ENCODE results near the gene PARN.

PARN gene

DNA sequence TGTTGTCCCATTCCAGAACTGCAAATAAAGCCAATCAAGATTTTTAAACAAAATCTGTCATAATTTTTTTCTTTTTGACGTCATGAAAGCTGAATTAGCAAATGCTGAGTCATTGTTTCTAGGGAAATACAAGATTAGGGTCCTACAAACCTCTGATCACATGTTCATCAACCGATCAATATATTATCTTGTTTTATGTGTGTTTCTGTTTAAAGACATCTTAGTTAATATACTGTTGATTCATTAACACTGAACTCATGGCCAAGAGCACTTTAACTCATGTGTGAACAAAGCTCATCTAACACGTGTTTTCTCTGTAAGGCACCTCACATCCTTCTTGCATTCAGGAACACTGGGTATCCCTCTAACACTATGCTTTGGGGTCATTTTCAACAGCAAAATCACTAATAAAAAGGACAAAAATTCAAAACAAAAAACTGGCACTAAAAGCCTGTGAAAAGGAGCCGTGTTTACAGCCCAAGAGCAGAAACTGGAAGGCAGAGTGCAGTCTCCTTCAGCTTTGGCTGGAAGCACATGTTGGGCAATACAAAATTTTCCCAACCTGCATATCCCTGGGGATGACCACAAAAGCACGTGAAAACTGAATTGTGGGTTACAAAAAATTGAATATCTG, 102.5 kb downstream of the PARN start:
- no peak for DNase-seq

GRCh38 chr16:14525596-14525995, 104.5 kb downstream of the PARN start:
- no peak for DNase-seq

DNA sequence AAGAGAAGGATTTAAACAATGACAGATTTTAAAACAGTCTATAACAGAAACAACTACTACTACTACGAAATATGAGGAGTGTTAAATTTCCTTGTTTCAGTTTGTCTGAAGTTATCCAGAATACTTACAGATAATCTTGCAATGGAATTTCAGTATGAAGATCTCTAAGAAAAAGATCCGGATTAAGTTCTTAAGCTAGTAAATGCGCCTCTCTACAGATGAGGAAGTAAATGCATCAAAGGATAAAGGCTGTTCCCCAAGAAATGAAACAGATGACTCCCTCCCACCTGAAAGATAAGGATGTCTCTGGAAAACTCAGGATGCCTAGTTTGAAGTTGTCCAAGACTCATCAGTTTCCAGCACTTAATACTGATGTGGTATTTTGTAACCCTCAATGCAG, 105.1 kb downstream of the PARN start:
- DNase-seq: no peak

GRCh38 chr16:14523632-14524031, 106.4 kb downstream of the PARN start:
- DNase-seq: no peak

DNA sequence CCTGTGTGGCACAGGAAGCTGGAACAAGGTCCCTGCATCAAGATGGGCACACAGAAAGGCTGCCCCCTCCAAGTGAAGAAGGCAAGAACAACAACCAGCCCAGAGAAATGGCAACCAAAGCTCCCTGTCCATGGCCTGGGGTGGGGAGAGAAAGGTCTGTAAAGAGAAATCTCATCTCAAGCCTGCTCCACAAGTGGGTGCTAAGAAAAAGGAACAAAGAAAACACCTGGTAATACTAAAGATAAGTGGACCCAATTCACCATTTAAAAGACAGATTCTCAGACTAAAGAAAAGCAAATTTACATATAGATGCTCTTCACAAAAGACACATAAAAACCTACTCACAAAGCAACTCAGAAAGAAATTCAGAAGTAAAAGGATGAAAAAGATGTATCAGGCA, 107.4 kb downstream of the PARN start:
- no peak for DNase-seq

GRCh38 chr16:14520753-14521152, 109.3 kb downstream of the PARN start:
- DNase-seq: no peak

GRCh38 chr16:14514967-14515366, 115.1 kb downstream of the PARN start:
- no peak for DNase-seq

- DNase-seq: no peak
These were observed 116.5 kb downstream of the PARN start for GRCh38 chr16:14513389-14514107.

DNA sequence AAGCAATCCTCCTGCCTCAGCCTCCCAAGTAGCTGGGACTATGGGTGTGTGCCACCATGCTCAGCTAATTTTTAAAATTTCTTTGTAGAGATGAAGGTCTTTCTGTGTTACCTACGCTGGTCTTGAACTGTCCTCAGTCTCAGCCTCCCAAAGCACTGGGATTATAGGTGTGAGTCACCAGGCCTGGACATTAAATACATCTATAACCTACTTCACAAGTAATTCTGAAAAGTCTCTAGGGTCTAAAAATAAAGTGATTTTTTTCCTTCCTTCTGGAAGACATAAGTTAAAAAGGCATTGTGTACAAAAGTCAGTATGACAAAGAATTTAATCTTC, 118.3 kb downstream of the PARN start:
- no peak for DNase-seq

DNA sequence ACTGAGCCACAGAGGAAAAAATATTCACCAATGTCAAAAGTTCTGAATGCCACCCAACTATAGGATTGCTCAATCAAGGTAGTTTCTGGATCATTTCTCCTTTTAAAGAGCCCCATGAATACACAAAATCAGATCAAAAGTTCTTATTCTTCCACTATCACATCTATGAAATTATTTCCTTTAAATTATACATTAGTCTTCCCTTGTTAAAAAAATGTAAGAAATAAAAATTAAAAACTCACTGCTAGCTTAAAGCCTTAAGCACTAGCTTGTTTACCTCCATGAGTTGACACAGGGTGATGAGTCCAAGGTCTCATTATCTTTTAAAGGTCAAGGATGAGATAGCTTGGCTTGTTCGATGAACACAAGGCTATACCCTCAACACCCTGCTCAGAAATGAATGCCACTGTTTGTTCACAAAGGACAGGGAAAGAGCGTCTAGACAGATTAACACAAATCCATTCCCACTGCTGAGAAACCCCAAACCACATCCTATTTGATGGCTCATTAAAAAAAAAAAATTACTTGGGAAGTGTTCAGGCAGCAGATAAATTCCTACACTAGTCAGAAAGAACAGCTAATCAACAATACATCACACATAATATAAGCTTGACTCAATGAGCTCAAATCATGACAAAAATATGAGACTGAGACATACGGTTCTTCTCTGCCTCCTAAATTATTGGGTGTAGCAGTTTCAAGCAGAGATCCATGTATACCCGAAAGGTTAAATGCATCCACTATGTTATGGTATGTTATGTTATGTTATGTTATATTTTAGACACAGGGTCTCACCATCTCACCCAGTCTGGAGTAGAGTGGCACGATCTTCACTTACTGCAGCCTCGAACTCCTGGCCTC, 118.9 kb downstream of the PARN start:
- DNase-seq: no peak

GRCh38 chr16:14510581-14510938, 119.5 kb downstream of the PARN start:
- DNase-seq: no peak

DNA sequence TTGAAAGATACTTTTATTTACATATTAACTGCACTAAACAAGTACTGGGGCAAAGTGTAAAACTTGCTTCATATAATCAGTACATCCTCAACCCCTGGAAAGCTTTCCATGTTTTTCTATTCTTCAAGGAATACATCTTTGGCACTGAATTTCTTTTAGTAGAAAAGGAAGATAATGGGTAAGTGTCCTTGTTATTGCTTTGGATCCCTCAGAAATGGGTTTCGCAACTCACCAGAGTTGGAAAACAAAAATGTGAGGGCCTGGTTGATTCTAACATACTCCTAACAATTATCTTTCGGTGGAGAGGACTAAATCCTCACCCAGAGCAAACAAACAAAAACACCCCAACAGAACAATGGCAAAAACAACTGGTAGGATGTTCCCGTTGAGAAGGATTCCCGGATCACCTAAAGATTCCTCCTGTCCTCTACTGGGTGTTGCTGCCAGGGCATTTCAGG, 120.4 kb downstream of the PARN start:
- no peak for DNase-seq

DNA sequence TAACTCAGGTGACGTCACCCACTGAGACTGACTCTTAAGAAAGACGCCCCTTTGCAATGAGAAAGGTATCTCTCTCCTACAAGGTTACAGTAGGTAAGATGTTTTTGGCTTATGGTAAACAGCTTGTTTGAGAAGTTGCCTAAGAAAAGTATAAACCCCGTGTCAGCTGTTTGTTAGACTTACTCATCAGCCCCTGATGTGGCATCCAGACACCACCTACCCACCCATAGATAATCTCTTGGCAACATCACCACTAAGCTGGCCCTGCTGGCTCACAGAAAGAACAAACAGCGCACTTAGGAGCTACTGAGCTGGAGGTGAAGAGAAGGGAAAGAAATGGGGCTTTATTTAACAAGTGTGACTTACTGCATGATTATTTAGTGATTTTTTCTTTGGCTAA, 121.0 kb downstream of the PARN start:
- DNase-seq: no peak

DNA sequence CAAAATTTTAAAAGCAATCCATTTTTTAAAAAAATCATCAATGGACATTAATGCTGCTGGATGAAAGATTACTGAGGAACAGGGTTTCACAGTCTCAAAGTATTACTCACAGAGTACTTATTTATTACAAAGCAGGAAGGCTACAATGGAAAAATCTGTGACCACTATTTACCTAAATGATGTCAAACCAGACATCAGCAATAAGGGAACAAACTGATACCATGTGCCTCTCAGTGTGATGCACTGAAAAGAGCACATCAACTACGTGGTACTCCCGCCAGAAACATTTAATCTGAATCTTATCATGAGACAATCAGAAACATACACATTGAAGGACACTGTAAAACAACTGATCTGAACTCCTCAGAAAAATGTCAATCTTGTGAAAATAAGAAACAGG, 124.2 kb downstream of the PARN start:
- no peak for DNase-seq

- no peak for DNase-seq
These were observed 126.9 kb downstream of the PARN start for GRCh38 chr16:14502932-14503741.

GRCh38 chr16:14502256-14502875, 127.7 kb downstream of the PARN start:
- DNase-seq: no peak

- peak; percentile 4 for DNase-seq
These were observed 128.5 kb downstream of the PARN start for GRCh38 chr16:14501331-14502255.

DNA sequence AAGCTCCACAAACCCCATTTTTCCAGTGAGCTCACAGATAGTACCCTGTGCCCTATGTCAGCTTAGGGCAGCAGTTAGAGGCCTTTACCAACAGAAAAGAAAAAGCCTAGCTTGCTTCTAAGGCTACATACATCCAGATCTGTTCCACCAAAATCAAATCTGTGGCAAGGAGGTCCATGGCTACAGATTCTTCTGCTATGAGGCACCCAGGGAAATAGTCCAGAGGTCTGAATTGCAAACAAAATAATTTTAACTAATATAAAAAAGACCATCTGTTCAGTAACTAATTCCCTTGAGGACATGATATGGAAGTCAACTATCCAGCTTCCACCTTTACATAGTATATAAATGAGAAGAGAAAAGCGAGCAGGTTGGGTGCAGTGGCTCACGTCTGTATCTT, 129.3 kb downstream of the PARN start:
- no peak for DNase-seq

GRCh38 chr16:14499110-14499509, 130.9 kb downstream of the PARN start:
- no peak for DNase-seq

- DNase-seq: no peak
These were observed 132.6 kb downstream of the PARN start for GRCh38 chr16:14497245-14498082.

- no peak for DNase-seq
These were observed 133.3 kb downstream of the PARN start for GRCh38 chr16:14496786-14497185.
